GM21526 (cell line): Measurements from ENCODE around the gene SMIM43.
"Not testable (repeated sequence)": the region's sequence is repeated elsewhere in the genome, so short reads cannot be mapped to it uniquely, and the experiment has no call there.

Experiments used
- ATAC-seq: cut with Tn5 transposase; IDR thresholded peaks from one replicate; pipeline ENCODE4 v1.9.1; 2021; ENCODE audit warnings: moderate library complexity; ENCODE audit not compliant: unreplicated experiment, low FRiP score

Gene SMIM43

DNA sequence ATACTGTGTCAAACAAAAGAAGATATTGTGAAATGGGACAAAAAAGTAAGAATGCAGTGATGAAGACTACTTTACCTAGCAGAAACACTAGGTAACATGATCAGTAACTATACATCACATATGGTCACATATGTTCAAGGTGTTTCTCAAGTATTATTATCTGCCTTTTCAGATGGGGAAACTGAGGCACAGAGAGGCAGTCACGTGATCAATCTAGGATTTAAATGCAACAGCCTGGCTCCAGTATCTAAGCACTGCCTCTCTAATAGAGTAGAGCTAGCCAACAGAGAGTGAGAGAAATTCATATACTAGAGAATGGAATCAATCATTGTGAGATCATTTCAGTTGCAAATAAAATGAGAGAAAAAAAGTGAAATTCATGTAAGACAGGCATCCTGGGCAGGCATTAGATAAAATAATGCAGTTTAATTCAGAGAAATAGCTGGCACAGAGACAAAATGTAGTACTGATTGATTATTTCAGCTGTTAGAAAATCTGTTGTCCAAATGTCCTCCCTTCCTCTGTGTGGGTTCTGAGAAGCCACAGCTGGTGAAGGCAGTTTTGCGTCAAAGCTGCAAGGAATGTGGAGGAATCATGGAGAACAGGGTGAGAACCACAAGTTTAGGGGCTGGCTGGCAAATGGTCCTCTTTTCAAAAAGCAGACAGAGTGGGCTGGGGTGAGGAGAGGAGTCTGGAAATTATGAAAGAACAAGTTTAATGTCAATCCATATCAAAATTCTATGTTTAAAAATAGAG, 26.0 kb downstream of the SMIM43 start:
- ATAC-seq, result no peak

GRCh38 chr4:121737846-121738554, 27.0 kb downstream of the SMIM43 start:
- no peak for ATAC-seq

DNA sequence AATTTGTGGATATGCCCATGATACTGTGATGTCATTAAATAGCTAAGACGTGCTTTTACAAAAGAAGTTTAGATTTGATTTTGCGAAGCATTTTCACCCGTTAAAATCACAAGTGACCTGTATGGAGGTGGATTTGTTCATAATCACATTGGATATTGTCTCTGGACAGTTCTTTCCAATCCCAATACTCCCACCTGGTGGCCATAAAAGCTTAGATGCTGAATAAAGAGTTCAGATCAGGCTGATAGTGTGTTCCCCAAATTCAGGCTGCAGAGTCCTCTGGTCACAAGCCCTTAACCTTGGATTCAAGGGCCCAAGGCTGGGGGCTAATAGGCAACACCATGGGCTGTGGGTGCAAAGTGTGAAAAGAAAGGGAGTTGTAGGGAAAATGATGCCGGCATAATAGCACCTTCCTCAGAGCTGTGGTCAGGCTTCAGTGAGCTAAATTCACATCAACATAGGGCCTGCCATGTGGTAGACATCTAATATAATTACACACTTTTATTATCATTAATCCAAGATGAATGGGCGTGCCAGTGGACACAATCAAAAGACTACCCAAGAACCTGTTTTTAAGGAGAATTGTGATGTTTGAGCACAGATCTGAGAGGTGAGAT, 28.1 kb downstream of the SMIM43 start:
- ATAC-seq, result no peak

DNA sequence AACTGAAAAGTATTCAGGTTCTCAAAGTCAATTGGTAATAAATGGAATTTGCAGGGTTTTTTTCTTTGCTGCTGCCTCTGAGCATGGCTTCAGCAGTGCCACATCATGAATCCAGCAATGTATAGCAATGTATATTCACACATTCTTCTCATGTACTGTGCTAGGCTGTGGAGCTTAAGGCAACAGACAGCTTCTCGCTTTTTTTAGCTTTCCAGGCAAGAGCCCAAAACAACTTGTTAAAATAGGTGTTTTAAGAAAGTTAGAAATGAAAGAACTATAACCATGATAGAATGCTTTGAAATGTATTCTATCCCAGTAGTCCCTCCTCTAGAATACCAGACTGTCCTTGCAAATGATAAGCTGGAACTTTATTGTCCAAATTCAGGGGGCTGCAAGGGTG, 30.4 kb downstream of the SMIM43 start:
- no peak for ATAC-seq

DNA sequence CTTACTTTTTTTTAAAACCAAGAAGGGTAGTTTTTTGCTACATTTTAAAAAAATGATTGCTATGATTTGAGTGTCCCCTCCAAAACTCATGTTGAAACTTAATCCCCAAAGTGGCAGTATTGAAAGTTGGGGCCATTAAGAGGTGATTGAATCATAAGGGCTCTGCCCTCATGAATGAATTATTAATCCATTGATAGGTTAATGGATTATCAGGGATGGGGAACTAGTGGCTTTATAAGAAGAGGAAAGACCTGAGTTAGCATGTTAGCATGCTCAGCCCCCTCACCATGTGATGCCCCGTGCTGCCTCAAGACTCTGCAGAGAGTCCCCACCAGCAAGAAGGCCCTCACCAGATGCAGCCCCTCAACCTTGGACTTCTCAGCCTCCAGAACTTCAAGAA, 31.0 kb downstream of the SMIM43 start:
- ATAC-seq, result no peak

DNA sequence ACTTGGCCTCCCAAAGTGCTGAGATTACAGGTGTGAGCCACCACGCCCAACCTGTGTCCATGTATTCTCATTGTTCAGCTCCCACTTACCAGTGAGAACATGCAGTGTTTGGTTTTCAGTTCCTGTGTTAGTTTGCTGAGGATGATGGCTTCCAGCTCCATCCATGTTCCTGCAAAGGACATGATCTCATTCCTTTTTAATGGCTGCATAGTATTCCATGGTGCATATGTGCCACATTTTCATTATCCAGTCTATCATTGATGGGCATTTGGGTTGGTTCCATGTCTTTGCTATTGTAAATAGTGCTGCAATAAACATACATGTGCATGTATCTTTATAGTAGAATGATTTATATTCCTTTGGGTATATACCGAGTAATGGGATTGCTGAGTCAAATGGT, 35.2 kb downstream of the SMIM43 start:
- not testable (repeated sequence) for ATAC-seq

- ATAC-seq, result no peak
Measured at GRCh38 chr4:121728798-121729226, 36.2 kb downstream of the SMIM43 start.

DNA sequence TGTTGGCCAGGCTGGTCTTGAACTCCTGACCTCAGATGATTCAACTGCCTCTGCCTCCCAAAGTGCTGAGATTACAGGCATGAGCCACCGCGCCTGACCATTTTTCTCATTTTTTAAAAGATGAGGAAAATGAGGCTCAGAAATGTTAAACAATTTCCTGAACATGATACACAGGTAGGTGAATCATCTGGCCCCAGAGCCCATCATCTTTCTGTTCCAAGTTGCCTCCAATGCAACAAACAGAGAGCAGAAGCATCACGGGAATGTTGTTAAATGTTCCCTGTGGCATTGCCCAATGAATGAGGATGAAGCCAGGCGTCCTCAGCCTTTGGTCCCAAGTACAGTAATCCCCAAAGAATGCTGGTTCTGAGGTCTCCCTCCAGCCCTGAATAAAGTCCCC, 36.9 kb downstream of the SMIM43 start:
- no peak for ATAC-seq

- peak; percentile 99 for ATAC-seq
Measured at GRCh38 chr4:121726642-121727268, 38.2 kb downstream of the SMIM43 start.

DNA sequence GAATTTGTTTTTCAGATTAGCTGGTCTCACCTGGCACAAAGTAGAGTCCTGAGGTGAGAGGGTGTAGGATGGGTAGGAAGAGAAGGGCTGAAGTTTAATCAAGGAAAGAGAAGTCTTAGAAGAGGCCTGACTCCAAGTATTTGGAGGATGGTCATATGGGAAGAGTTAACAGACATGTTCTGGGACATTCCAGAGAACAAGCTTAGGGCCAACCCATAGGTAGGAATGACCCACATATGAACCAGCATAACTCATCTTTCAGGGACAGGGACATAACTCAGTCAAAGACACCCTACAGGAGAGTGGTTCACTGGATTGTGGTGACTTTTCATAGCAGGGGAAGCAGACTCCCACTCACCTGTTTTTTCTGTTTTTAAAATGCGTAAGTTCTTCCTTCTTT, 40.3 kb downstream of the SMIM43 start:
- no peak for ATAC-seq

- no peak for ATAC-seq
Measured at GRCh38 chr4:121721700-121722099, 43.3 kb downstream of the SMIM43 start.

DNA sequence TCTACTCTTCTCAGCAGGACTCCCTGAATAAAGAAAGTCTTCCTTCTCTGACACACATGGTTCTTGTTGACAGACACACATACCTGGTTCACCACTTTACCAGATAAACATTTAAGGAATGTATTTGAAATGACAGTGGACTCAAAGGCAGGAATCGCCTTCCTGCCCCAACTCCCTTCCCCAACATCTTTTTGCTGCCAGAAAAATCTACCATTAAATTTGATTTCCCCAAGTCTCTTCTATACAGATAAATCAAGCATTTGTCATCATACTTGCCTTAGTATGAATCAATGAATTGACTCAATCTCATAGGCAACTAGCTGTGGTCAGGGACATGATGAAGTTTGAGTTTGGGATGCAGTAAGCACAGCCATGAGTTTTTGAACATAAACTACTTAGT, 44.9 kb downstream of the SMIM43 start:
- ATAC-seq, result no peak

DNA sequence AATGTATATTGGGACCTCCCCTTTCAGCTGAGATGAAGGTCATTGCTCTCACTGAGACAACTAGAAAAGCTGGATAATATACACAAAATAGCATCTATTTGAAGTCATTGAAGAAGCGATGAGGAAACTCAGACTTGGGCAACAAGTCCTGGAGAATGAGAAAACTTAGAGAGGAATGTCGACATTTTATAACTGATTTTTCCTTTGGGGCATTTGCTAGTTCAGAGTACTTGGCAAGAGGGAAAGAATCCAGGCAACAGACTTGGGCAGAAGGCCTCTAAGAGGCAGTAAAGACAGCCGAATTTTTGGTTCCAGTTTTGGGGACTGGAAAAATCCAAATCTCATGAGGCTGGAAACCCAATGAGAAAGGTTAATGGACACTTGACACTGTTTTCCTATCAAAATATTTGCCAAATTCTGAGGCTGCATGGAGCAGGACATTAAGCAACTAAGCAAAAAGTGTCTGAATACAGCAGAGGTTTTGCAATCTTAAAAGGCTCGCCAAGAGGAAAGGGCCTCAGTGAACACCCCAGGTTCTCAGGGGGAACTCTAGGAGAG, 47.2 kb downstream of the SMIM43 start:
- no peak for ATAC-seq

DNA sequence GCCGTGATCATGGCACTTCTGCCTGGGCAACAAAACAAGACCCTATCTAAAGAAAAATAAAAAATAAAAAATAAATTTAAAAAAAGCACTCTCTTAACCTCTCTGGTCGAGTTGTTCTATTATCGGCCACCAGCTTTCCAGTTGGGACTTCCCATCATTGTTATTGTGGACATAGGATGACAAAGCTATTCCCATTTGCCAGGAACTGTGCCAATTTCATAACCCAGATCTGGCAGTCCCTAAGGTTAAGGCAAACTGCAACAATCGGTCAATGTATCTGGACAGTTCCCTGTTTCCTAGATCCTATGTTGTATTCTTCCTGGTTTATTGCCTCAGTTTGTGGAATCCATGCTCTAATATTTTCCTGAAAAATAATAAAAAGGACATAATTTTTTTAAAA, 50.4 kb downstream of the SMIM43 start:
- ATAC-seq, result no peak

DNA sequence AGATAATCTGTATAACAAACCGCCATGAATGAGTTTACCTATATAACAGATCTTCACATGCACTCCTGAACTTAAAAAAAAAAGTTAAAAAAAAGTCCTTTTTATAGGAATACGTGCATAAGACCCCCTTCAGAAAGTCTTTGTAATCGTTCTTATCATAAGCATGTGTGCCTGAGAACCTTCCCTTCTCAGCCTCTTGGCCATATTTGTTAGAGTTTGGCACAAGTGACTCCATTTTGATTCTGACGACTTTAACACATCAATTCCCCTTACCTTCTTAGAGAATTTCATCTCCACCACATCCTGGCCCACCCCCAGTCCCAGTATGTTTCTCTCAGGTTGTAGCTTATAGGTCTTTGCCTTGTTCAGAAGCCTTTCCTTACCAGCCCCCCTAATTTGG, 52.2 kb downstream of the SMIM43 start:
- ATAC-seq, result no peak

GRCh38 chr4:121712001-121712651, 52.8 kb downstream of the SMIM43 start:
- ATAC-seq, result no peak

GRCh38 chr4:121711263-121712000, 53.5 kb downstream of the SMIM43 start:
- ATAC-seq, result peak; percentile 91

DNA sequence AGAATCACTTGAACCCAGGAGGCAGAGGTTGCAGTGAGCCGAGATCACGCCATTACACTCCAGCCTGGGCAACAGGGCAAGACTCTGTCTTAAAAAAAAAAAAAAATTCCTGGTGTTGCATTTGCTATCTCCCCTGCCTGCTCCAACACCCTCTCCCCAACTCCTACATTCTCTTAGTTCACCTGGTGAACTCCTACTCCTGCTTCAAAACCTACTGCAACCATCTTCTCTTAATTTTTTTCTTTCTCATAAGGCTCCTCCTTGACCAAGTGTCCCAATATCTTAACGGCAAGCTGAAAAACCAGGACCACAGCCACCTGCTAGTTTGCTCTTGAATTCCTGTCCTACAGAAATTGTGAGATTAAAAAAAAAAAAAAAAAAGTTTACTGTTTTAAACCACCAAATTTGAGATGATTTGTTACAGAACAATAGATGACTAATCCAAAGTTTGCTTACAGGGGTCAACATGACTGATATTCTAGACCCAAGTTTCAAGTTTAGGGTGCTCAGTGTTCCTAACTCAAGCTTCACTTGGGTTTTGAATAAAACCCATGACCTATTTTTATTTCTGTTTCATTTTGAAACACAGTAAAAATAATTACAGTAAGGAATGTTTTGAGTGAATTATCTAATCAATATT, 55.1 kb downstream of the SMIM43 start:
- ATAC-seq, result no peak
